Tibial nerve (tissue), 4 donors: Measurements from ENCODE around the gene MRPL33. TPM values are rescaled to one million over a fixed set of nuclear protein-coding genes. Genes with fewer than 3 reads are reported as not detected.
A peak's percentile ranks its signal among the peaks of the same experiment; 100 is the strongest.

Experiments
- DNase-seq, 2 donors: peaks; one replicate each; pipeline ENCODE4 v3.0.0-alpha.2; 2019; ENCODE audit warnings: low spot score in 2 of 2
- H3K27ac ChIP-seq, 4 donors: fragments of 200-600 bp; sonication (generic) in 3 of 4; one replicate each; pipeline ENCODE4 v1.5.1; 2017 to 2019; ENCODE audit warnings: mild to moderate bottlenecking in 1 of 4
- H3K27me3 ChIP-seq, 2 donors: fragments of 200-600 bp; sonication (generic) in 1 of 2; one replicate each; pipeline versions ENCODE4 v1.5.1 to v1.6.0; 2017 to 2019
- H3K36me3 ChIP-seq, 3 donors: fragments of 200-600 bp; sonication (generic); one replicate each; pipeline ENCODE4 v1.5.1; 2018 to 2019
- H3K4me1 ChIP-seq, 4 donors: fragments of 200-600 bp; sonication (generic) in 3 of 4; one replicate each; pipeline ENCODE4 v1.5.1; 2017 to 2019
- H3K4me3 ChIP-seq, 4 donors: fragments of 200-600 bp; sonication (generic) in 3 of 4; one replicate each; pipeline ENCODE4 v1.5.1; 2017 to 2019; ENCODE audit warnings: mild to moderate bottlenecking in 1 of 4, moderate library complexity in 1 of 4
- H3K9me3 ChIP-seq, 4 donors: fragments of 200-600 bp; sonication (generic) in 3 of 4; one replicate each; pipeline ENCODE4 v1.5.1; 2017 to 2019
- EP300 ChIP-seq, 2 donors: sonication (generic); formaldehyde crosslinking; IDR thresholded peaks; one replicate each; pipeline ENCODE4 v1.6.1; 2017; ENCODE audit warnings: antibody characterized with exemption in 2 of 2, mild to moderate bottlenecking in 1 of 2
- POLR2A ChIP-seq, 2 donors: fragments of 450-650 bp; IDR thresholded peaks; one replicate each; pipeline ENCODE4 v1.6.1; 2017; ENCODE audit warnings: antibody characterized with exemption in 2 of 2, mild to moderate bottlenecking in 2 of 2, moderate library complexity in 2 of 2
- WGBS, 2 donors: methylation state at CpG; one replicate each; pipeline ENCODE4 v1.1.5; 2018; 5-methylcytosine and 5-hydroxymethylcytosine counted together
- total RNA-seq, 4 donors: library from RNA; depleted of rRNA; stranded (reverse); fragments of >200 nt; gene quantifications; one replicate each; pipeline ENCODE4 v1.1.0, GENCODE V29; 2016
- TF ChIP-seq, protein P1 (sequence below), 5 experiments: fragments of 200-600 bp in 3 of 5; fragments of 450-650 bp in 2 of 5; sonication (generic) in 3 of 5; IDR thresholded peaks; one replicate each; pipeline ENCODE4 v1.5.1; 2016 to 2019; ENCODE audit warnings: antibody characterized with exemption in 5 of 5, mild to moderate bottlenecking in 3 of 5, moderate library complexity in 2 of 5

MRPL33 gene
- total RNA-seq, 4 donors from 2014 or later = 101 to 186 (median 119) TPM

DNA sequence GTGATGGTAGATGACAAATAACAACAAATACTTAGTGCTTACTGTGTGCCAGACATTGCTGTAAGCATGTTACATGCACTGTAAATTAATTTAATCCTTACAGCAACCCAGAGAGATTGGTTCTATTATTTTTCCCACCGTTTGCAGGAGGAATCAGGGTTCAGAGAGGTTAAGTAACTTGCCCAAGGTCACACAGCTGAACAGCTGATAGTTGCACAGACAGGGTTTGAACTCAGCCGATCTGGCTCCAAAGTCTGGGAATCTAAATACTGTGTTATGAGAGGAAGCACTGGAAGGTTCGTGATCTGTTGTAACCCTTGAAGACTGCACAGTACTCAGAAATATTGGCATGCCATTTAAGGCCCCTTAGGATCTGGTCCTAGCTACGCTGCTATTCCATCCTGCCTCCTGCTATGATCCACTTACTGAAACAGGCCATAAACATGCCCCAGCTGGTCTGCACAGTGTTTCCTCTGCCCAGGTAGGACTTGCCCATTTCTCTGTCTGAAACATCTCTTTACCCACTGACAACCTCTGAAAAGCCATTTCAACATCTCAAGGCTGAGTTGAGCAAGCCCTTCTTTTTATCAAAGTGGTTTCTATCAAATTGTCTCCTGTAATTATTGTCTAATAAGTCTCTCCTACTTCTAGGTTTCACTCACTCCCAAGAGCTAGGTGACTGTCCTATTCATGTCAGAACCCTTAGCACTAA lies 40.4 kb upstream of the MRPL33 start:
- TF ChIP-seq POLR2A (IDR thresholded peaks at IDR 0.05) (no peak), EP300 (IDR thresholded peaks at IDR 0.05) (no peak)
- TF ChIP-seq, protein P1, sequence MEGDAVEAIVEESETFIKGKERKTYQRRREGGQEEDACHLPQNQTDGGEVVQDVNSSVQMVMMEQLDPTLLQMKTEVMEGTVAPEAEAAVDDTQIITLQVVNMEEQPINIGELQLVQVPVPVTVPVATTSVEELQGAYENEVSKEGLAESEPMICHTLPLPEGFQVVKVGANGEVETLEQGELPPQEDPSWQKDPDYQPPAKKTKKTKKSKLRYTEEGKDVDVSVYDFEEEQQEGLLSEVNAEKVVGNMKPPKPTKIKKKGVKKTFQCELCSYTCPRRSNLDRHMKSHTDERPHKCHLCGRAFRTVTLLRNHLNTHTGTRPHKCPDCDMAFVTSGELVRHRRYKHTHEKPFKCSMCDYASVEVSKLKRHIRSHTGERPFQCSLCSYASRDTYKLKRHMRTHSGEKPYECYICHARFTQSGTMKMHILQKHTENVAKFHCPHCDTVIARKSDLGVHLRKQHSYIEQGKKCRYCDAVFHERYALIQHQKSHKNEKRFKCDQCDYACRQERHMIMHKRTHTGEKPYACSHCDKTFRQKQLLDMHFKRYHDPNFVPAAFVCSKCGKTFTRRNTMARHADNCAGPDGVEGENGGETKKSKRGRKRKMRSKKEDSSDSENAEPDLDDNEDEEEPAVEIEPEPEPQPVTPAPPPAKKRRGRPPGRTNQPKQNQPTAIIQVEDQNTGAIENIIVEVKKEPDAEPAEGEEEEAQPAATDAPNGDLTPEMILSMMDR (IDR thresholded peaks at IDR 0.05) = no peak
- no peaks in the 10 kb centered on the region for H3K36me3 ChIP-seq
- H3K4me1 ChIP-seq = peaks cover 0 to 34% (median 12%) of the 10 kb centered on the region in 4 donors
- 52 to 65% methylated on average over 4 of the region's 4 CpGs for WGBS, 2 donors
- H3K27ac ChIP-seq = peak overlapping the region in 1 of 4 donors; percentile 23
- H3K4me3 ChIP-seq = no peak overlapping the region
- H3K27me3 ChIP-seq = no peaks in the 10 kb centered on the region
- DNase-seq = no peak
- H3K9me3 ChIP-seq = no peaks in the 10 kb centered on the region

DNA sequence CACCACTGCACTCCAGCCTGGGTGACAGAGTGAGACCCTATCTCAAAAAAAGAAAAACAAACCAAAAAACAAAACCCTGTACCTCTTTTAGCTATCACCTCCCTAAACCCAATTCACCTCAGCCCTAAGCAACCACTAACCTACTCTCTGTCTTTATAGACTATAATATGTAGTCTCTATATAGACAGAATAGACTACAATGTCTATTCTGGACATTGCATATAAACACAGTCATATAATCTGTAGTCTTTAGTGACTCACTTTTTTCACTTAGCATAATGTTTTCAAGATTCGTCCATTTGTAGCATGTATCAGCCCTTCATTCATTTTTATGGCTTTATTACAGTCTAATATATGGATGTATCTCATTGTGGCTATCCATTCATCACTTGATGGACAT lies 37.2 kb upstream of the MRPL33 start:
- Histone ChIP-seq H3K27ac (peak overlapping the region in 1 of 4 donors; percentile 84), H3K27me3 (no peaks in the 10 kb centered on the region), H3K4me1 (peaks cover 0 to 34% (median 12%) of the 10 kb centered on the region in 4 donors), H3K9me3 (peaks cover 0 to 3% (median 0%) of the 10 kb centered on the region in 4 donors), H3K36me3 (no peaks in the 10 kb centered on the region), H3K4me3 (no peak overlapping the region)
- no peak for DNase-seq
- TF ChIP-seq POLR2A (IDR thresholded peaks at IDR 0.05) = no peak
- TF ChIP-seq EP300 (IDR thresholded peaks at IDR 0.05) = no peak
- TF ChIP-seq, protein P1 (IDR thresholded peaks at IDR 0.05) = no peak
- 69 to 75% methylated on average over 1 of the region's 1 CpG for WGBS, 2 donors

DNA sequence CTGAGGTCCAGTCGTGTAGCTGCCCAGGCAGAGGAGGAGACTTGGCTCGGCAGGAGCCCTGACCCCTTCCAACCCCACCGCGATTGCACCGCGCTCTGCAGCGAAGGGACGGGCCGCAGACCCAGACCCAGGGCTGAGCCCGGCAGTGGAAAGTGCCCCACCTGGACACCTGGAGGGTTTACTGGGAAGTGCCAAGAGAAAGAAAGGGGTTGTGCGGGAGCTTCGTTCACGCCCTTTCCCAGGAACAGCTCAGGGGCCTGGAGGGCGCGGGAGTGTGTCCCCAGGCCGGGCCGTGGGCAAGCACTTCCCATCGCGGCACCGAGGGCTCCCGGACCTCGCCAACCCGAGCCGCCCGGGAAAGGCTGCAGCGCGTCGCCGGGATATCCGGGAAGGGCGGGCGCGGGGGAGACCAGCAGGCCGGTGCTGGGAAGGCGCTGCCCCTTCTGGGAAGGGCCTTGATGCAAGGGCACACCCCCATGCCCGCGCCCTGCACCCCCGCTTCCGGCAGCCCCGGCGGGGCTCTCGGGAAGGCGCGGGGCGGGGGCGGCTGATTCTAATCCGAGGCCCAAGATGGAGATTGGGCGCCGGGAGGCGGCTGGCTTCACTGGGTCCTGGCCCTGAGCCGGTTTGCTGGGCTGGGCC lies 36.1 kb upstream of the MRPL33 start:
- Histone ChIP-seq H3K27me3 (no peaks in the 10 kb centered on the region), H3K27ac (peak overlapping the region; percentile 6 to 88 (median 84)), H3K36me3 (no peaks in the 10 kb centered on the region), H3K4me3 (peak overlapping the region; percentile 32 to 56 (median 54)), H3K9me3 (peaks cover 0 to 3% (median 0%) of the 10 kb centered on the region in 4 donors), H3K4me1 (peaks cover 0 to 32% (median 12%) of the 10 kb centered on the region in 4 donors)
- WGBS, 2 donors = 5 to 9% methylated on average over 25 to 34 of the region's 51 CpGs
- DNase-seq = peak; percentile 46 to 47
- TF ChIP-seq EP300 (IDR thresholded peaks at IDR 0.05) (peak; percentile 71 to 92), POLR2A (IDR thresholded peaks at IDR 0.05) (peak in 1 of 2 donors; percentile 34)
- TF ChIP-seq, protein P1 (IDR thresholded peaks at IDR 0.05) = no peak

DNA sequence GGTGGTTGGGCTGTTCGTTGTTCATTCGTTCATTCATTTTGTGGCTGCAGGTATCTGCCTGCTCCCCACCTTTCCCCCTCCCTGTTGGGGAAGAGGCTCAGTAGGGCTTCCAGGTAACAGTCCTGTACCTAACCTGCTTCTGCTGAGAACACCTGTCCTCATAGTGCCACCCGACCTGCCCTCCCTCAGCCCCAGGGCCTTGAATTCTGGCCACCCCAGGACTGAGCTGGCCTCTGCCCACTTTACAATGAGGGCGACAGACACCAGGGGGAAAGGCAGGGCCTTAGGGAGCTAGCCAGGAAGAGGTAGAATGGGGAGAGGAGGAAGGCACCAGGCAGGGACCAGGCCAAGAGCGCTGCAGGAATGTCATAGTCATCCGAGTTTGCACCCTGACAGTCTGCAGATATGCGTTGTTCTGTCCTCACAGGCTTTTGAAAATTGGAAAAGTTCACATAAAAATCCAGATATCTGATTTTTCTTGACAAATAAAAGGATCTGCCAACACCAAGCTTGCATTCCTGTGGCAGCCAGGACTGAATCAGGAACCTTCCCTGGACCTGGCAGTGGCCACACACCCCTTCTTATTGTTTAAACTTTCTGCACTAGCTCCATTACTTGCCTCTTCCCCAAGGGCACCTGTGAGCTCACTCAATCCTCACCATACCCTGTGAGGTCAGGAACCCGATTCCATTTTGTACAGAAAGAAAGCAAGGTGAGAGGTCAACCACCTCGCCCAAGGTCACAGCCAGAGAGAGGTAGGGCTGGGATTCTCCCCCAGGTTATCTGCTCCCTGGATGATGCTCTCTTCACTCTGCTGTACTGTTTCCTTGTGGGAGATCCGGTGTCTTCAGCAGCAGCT lies 35.3 kb upstream of the MRPL33 start:
- H3K27ac ChIP-seq = peak overlapping the region; percentile 6 to 88 (median 84)
- H3K4me1 ChIP-seq = peaks cover 0 to 28% (median 12%) of the 10 kb centered on the region in 4 donors
- peaks cover 0 to 3% (median 0%) of the 10 kb centered on the region in 4 donors for H3K9me3 ChIP-seq
- H3K4me3 ChIP-seq = peak overlapping the region in 1 of 4 donors; percentile 54
- no peaks in the 10 kb centered on the region for H3K36me3 ChIP-seq
- TF ChIP-seq EP300 (IDR thresholded peaks at IDR 0.05) (no peak), POLR2A (IDR thresholded peaks at IDR 0.05) (no peak)
- TF ChIP-seq, protein P1 (IDR thresholded peaks at IDR 0.05) = no peak
- 91 to 92% methylated on average over 10 of the region's 10 CpGs for WGBS, 2 donors
- no peaks in the 10 kb centered on the region for H3K27me3 ChIP-seq
- DNase-seq = no peak
